GM19239 (cell line): ENCODE data around the gene SPEM3.

Experiments
- DNase-seq: peaks from one replicate; pipeline ENCODE4 v3.0.0; 2011; ENCODE audit warnings: low spot score; ENCODE audit not compliant: insufficient read length
- FAIRE-seq: peaks from 2 replicates; lab custom pipeline; 2011; peaks lifted over from hg19 to GRCh38; lab: Jason Lieb, UNC

Gene SPEM3

GRCh38 chr17:7418472-7419152 lies 10.0 kb upstream of the SPEM3 start:
- DNase-seq (no peak), FAIRE-seq (no peak)

GRCh38 chr17:7419819-7420610 lies 8.6 kb upstream of the SPEM3 start, which contains the start of gene SPEM1:
Gene SPEM1 (plus strand): TSS chr17:7420324. CDS start chr17:7420385, 61 bp downstream.
- FAIRE-seq (no peak), DNase-seq (no peak)

GRCh38 chr17:7421186-7421585 lies 7.5 kb upstream of the SPEM3 start:
- FAIRE-seq: no peak

GRCh38 chr17:7423679-7424078 lies 5.0 kb upstream of the SPEM3 start:
- no peak for DNase-seq
- no peak for FAIRE-seq

More at GRCh38 chr17:7421186-7421585, 7.5 kb upstream of the SPEM3 start:
- DNase-seq: no peak

GRCh38 chr17:7425316-7425715 lies 3.3 kb upstream of the SPEM3 start, which contains the start of gene SPEM2:
Gene SPEM2 (plus strand): TSS chr17:7425616. CDS start chr17:7425689, 73 bp downstream.
- DNase-seq (no peak), FAIRE-seq (no peak)

GRCh38 chr17:7425756-7426155 lies 2.9 kb upstream of the SPEM3 start:
- no peak for DNase-seq
- no peak for FAIRE-seq

GRCh38 chr17:7426203-7426863 lies 2.3 kb upstream of the SPEM3 start:
- no peak for FAIRE-seq
- no peak for DNase-seq

- FAIRE-seq (no peak), DNase-seq (no peak)
These were observed 1.7 kb upstream of the SPEM3 start for GRCh38 chr17:7426896-7427489.

GRCh38 chr17:7427549-7427948 lies 1.1 kb upstream of the SPEM3 start:
- FAIRE-seq (no peak), DNase-seq (no peak)

- DNase-seq (no peak), FAIRE-seq (no peak)
These were observed 1.1 kb downstream of the SPEM3 start for GRCh38 chr17:7429722-7430121.

GRCh38 chr17:7431231-7431630 lies 2.6 kb downstream of the SPEM3 start:
- DNase-seq: no peak
- FAIRE-seq: no peak

GRCh38 chr17:7432296-7432695 lies 3.6 kb downstream of the SPEM3 start:
- no peak for DNase-seq
- FAIRE-seq: no peak

- FAIRE-seq: no peak
- no peak for DNase-seq
These were observed 7.3 kb downstream of the SPEM3 start for GRCh38 chr17:7435676-7436555.

- DNase-seq (no peak), FAIRE-seq (no peak)
These were observed 8.1 kb downstream of the SPEM3 start for GRCh38 chr17:7436556-7437368.

GRCh38 chr17:7437369-7437863 lies 8.8 kb downstream of the SPEM3 start:
- DNase-seq (no peak), FAIRE-seq (no peak)

GRCh38 chr17:7437950-7438614 lies 9.4 kb downstream of the SPEM3 start:
- DNase-seq: no peak
- no peak for FAIRE-seq

GRCh38 chr17:7438656-7439460 lies 10.2 kb downstream of the SPEM3 start:
- DNase-seq: no peak
- FAIRE-seq: no peak
